Smooth muscle cell of the brain vasculature (primary cell): Measurements from ENCODE around the gene MPPED1.

ENCODE experiments used
- DNase-seq: peaks from one replicate; pipeline ENCODE4 v3.0.0-alpha.2; 2012; ENCODE audit warnings: low read depth, low spot score

Gene MPPED1

DNA sequence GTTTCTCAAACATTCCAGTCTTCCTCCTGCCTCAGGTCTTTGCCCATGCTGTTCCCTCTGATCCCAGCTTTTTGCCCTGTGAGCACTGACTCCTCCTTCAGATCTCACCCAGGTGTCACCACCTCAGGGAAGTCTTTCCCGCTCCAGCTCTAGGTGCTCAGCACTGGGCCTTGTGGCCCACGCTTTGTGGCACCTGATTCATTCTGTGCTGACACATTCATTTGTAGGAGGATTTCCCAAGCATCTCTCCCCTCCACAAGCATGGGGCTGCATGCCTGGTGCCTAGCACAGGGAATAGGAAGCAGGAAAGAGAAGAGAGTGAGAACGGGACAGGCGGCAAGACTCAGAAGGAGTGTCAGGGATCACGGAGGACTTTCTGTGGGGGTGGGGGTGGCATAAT is 17.6 kb downstream of the MPPED1 start:
- no peak for DNase-seq

DNA sequence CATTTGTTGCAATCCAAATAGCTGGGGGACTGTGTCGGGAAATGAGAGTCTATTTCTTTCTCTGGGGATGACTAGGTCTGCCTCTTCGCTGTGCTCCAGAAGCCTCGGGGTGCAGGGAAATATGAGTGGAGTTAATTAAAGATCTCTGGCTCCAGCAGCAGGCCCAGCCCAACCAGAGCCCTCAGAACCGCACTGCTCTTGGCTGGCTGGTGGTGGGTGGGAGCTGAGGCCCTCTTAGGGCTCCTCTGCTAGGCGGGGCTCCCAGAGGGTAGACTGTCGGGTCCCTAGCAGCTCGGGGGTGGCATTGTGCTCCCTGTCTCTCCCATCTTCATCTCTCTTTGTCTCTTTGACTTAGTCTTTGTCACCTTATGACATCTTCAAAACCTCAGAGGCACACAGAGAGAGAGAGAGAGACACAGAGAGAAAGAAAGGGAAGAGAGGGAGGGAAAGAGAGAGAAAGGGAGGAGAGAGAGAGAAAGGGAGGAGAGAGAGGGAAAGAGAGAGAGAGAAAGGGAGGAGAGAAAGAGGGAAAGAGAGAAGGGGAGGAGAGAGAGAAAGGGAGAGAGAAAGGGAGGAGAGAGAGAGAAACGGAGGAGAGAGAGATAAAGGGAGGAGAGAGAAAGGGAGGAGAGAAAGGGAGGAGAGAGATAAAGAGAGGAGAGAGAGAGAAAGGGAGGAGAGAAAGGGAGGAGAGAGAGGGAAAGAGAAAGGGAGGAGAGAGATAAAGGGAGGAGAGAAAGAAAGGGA is 20.2 kb downstream of the MPPED1 start:
- DNase-seq, result no peak

DNA sequence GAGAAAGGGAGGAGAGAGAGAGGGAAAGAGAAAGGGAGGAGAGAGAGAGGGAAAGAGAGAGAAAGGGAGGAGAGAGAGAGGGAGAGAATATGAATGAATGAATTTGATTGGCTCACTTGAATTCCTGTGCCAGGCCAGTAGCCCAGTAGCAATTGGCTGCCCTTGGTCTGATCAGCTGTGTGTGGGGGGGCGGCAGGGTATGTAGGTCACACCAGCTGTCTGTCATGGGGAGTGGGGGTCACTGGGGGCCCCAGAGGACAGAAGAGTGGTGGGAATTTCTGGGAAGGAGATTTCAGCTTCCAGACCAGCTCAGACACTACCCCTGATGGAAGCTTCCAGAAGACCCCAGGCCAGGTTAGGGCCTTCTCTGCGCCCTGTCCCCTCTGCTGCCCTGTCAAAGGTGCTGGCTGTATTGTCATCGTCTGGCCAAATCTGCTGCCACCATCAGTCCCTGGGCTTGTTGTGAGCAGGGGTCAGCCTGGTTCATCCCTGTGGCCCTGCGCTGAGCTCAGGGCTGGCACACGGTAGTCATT is 21.1 kb downstream of the MPPED1 start:
- DNase-seq, result no peak

DNA sequence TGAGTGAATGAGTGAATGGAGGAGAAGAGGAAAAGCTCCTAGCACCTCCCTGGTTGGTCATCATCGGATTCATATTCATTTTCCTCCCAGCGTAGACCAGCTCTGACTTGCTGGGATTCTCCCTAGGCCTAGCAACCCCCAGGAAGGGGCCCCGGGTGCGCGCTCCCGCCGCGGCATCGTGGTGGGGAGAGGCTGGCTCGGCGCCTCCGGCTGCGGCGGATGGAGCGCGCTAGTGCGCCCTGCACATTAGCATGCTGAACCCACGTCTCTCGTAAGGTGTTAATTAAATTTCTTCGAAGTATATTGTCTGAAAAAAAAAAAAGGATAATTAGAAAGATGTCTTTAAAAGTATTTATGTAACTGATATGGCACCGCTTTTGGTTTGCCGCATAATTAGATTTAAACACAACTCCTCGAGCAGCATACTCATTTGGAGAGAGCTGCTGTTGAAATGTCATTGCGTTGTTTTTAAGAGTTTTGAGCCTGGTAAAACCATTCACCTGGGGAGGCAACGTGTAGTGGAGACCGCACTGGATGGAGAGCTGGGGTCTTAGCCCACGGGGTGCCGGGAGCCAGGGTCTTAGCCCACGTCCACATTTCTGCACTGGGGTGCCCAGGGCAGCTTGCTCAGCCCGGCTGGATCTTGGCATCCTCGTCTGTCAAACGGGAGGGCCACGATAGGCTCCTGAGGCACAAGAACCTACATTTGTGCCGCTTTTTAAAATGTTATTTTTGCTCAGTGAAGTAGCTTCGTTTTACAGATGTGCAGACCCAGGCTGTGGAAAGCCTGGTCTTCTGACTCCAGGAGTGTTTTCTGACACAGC is 21.8 kb downstream of the MPPED1 start:
- no peak for DNase-seq

DNA sequence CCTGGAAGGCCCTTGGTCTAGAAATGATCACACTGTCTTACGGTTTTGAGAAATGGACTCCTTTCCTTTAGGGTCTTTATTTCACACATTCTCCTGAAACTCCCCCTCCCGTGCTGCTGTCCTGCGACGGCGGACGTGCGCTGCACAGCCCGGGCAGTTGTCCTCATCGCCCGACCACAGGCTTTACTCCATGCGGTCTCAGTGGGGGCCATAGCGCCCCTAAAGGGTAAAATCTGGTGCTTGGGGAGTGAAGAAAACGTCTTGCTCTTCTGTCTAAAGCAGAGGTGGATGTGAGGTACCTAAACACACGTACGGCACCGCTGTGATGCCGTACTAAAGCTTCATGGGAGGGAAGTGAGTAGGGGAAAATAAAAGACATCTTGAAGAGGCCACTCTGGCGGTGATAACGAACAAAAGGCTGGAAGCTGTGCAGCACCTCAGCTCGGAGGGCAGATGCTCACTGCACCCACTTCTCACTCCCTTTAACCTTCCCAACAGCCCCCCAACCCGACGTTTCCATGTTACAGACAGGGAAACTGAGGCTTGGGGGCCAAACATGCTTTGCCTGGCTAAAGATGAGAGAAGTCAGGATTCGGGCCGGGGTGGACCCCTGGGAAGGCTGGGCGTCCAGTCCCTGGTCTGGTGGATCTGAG is 22.6 kb downstream of the MPPED1 start:
- DNase-seq, result no peak

DNA sequence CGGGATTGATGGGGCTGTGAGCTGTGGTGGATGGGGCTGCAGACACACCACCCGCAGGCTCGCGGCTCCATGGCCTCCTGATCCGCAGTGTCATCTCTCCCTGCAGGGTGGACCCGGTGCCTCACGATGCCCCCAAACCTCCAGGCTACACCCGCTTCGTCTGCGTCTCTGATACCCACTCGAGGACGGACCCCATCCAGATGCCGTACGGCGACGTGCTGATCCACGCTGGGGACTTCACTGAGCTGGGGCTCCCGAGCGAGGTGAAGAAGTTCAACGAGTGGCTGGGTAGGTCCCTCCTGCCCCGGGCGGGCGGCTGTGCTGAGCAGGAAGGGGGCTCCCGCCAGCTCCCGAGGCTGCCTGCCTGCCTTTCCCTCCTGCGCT is 23.1 kb downstream of the MPPED1 start:
- no peak for DNase-seq

DNA sequence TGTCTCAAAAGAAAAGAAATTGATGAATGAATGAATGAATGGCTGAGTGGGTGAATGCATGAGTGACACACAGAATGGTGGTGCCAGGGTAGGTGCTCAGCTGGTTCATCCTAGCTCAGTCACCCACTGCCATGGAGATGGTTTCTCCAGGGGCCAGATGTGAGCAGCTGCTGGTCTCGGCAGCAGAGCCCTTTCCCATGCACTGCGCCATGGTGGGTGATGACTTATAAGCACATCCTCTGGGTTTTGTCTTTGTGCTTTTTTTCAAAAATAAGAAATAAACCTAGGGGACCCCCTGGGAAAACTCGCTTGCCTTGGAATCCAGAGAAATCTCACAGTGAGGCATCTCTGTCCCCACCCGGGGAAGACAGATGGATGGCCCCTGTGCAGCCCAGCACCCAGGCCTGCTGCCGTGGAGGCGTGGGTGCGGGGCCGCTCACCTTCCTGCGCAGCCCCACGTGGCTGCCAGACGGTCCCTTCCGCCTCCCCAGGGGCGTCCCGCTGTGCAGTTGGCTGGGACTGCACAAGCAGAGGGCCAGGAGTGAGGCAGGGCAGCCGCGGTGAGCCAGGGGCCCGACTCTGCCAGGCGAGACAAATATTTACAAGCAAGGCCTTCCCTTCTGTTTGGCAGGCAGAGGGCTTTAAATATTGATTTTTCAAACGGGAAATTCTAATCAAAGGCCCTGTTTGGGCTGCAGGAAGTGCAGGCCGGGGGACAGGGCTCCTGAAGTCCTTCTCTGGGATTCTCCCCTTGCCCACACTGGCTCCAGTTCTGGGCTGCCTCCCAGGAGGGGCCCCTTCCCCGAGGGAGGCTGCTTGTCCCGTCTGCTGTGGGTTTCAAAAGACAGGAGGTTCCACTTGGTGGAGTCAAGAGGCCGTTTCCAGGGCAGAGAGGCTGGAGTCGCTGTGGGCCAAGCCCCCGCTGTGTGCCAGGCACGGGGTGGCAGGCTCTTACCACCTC is 24.3 kb downstream of the MPPED1 start:
- DNase-seq, result no peak

DNA sequence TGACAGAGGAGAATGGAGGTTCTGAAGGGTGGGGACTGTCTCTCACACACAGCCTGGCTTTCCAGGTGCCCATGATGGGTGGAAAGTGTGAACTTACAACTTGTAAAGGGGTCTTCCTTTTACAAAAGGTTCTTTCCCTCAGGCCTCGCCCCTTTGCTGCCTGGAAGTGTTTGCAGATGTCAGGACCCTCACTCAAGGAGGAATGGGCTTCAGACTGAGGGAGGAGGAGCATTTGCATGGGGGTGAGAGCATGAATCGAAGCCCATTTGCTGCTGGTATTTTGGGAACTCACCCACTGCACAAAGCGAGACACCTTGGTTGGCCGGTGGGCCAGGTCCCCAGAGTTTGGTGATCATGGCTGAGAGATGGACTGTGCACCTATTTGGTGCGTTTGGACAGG is 25.1 kb downstream of the MPPED1 start:
- no peak for DNase-seq

DNA sequence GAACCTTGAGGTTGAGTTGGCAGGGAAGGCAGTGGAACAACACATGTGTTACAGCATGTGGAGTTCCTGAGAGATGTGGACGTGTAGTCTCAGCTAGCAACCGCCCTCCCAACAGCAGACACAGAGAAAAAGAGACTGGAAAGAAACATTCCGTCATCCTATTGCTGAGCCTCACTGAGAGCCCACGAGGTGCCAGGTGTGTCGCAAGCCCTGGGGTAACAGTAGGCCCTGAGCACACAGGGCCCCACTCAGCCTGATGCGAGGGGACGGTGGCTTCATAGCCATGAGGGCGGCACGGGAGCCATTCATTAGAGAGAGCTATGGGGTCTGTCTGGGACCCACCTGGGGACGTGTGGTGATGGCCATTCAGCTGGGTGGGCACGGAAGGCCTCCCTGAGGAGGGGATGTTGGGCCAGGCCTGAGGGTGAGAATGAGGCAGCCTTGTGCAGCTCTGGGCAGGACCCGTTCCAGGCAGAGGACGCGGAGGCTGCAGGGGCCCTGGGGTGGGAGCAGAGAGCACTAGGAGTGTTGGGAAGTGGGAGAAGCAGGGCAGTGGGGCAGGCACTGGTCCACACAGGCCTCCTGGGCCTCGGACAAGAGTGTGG is 26.2 kb downstream of the MPPED1 start:
- no peak for DNase-seq

DNA sequence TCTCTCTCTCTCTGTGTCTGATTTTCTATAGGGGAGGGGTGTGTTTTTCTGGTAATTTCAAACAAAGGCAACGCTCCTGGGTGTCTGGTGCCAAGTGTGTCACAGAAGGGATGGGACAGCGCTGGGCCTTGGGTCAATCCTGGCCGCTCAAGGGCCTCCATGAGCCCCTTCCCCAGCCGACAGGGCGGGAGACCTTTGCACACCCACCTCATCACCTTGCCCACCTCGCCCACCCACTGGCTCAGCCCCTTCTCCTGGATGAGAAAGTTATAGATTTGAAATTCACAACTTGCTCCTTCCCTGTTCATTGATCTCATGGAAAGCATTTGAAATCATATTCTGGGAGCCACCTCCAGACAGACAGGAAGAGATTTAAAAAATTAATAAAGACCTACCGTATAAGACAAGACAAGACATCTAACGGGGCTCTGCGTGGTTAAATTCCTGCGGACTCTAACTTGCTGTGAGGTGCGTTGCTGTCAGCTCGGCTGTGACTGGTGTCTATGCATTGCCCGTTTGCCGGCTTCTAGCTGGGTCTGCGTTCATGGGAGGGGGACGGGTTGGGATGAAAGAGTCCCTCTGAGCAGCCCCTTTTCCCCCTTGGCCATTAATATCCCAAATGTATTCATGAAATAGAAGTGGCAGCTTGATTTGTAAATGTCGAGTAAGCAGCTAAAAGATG is 27.0 kb downstream of the MPPED1 start:
- no peak for DNase-seq

DNA sequence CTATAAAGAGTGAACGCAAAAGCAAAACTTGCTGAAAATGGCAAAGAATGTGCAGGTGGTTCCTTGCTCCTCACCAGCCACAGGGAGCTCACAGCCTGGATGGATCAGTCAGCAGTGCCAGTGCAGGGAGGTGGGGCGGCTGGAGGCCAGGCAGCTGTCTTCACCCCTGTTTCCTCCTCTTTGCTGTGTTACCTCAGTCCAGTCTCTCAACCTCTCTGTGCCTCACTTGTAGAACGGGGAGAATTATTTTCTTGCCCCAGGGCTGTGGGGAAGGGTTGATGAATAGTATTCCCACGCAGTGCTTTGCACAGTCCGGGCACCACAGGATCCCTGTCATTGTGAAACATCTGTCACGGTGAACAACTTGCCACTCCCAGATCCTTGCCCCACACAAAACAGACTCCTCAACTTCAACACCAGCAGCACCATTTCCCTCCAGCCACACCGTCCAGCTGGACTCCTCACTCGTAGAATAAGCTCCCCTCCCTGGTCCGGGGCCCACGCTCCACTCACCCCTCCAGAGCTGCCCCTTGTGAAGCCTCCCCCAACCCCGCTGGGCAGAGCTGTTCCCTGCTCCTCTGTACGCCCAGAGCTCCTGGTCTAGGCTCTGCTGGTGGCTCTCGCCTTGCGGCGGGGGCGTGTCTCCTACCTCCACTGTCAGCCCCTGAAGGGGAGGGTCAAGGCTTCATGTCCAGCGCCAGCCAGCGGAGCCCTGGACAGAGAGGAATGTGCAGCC is 27.7 kb downstream of the MPPED1 start:
- DNase-seq, result no peak

DNA sequence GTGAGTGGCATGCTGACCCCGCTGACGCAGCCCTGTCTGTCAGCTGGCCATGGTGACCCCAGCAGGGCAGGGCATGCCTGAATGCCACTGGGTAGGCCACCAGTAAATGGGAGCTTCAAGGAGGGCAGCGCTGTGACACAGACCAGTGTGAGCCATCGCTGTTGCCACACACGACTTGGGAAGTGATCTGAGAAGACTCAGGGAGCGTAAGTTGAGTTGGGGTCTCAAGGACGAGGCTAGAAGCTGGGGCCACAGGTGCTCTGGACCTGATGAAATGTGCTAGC is 28.2 kb downstream of the MPPED1 start:
- no peak for DNase-seq

DNA sequence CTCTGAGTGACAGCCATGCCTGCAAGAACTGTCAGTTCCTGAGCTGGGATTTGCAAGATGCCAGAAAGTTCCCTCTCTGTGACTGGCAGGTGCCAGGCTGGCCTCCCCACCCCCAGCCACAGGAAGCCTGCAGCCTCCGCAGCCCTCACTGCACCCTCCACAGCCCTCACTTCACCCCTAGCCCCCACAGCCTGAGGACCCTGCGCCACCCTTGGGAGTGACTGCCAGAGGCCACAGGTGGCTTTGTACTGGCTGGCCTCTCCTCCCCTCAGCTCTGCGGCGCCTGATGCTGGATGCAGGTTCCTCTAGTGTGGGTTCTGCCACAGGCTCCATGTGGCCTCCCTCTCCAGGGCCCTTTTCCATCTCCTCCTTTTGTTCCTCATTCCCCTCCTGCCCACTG is 28.7 kb downstream of the MPPED1 start:
- DNase-seq, result no peak

DNA sequence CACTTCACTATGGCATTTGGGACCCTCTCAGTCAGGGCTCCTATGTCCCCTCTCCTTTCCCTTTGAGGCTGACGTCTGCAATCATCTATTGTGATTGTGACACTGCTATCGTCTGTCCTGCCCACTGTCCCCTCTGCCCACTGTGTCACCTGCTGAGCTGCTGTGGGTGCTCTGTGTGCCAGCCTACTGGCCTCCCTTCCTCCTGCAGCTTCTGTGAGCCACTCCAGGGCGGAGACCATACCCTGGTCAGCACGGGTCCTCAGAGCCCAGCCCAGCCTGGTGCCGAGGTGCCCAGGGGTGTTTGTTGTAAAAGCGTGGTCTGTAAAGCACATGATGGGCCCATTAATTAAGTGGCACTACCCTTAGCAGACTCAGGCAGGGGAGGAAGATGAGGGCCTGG is 29.4 kb downstream of the MPPED1 start:
- DNase-seq, result no peak

DNA sequence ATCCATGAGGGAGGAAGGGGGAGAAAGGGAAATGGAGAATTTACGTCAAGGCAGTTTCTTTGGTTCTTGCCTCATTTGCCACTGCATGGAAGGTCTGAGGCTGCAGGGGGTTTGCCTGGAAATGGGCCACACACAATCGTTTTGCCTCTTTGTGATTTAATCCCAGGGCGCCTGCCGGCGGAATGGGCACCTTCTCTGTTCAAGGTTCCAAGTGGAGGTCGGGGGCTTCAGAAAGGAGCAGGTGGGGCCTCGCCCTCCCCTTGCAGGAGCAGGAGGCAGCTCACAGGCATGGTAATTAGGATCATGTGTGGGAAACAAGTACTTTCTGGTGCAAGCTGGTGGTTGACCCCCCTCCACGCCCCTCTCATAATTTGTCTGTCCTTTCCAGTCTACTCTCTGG is 29.9 kb downstream of the MPPED1 start:
- no peak for DNase-seq

DNA sequence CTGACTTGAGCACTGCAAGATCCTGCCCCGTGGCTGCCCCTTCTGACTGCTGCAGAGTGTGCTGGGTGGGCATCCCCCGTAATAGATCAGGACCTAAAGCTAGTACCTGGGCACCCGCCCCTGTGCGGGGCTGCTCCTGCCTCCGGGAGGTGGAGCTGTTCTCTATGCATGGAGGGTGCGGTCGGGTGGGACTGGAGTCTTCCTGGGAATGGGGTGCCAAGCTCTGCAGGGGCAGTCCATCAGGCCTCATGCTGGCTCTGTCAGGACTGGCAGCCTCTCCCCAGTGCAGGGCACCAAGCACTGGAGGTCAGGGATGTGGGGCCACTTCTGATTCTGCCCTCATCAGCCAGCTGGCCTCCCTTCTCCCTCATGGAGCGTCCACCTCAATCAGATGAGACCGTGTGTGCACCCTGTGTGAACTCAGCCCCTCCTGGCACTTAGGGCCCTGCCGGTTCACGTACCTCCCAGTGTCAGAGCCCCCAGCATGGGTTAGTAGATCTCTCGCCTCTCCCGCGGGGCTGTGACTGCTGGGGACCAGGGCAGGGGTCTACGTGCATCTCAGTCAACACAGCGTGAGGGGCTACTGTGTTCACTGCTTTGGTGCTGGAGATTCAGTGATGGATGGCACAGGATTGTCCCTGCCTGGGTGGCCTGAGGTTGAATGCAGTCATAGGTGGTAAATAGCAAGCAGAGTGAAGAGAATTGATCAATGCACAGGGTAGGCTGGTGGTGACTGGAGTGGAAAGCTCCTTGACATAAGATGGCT is 30.8 kb downstream of the MPPED1 start:
- DNase-seq, result no peak

DNA sequence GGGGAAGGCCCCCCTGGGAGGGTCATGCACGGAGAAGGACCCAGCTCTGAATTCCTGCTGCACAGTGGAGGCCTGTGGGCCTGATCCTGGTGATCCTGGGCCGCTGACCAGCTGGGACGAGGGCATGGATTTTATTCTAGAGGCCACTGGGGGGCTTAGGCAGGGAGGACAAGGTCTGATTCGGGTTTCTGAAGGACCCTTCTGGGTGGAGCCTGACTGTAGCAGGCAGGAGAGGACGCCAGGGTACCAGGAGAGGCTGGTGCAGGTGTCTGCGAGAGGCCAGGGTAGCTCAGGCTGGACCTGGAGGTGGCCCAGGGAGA is 31.3 kb downstream of the MPPED1 start:
- no peak for DNase-seq

DNA sequence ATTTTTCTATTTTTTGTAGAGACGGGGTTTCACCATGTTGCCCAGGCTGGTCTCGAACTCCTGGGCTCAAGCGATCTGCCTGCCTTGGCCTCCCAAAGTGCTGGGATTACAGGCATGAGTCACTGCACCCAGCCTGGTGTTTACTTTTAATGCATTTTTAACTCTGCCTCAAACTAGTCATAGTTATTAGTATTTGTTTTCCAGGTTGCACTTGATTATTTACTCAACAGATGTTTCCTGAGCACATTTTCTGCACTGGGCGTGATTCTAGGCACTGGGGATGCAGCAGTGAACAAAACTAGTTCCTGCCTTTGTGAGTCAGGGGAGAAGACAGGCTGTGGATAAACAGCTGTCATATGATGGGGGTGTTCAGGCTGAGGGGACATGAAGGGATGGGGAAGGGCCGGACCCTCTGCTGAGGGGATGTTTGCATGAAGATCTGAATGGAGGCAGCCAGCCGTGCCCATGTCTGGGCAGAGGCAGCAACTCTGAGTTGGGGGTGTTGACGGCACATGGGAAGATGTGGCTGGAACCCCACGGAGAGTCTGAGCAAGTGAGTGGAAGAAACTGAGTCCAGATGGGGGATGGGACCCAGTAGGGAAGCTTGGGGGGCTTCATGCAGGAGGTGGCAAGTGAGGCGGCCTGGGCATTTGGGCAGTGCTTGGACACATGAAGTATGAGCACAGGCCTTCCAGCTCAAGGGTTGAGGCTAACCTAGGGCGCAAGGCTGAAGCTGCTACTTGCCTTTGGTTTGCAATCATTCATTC is 34.4 kb downstream of the MPPED1 start:
- DNase-seq, result no peak

DNA sequence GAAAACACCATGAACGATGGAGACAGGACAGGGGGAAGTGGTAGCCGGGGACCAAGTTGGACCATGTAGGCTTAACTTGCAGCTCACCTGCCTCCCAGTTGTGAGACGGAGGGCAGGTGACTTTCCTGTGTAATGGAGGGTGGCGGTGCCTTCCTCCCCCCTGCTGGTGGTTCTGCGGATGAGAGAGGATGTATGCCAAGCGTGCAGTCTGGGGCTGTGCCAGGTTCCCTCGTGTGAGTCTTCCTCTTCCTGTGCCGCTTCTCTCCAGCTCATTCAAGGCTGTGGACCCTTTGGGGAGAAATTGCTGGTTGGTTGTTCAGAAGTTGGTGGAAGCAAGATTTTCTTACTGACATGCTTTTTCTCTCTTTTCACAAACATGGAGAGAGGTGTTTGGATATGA is 35.1 kb downstream of the MPPED1 start:
- no peak for DNase-seq
